Stimulated activated CD4-positive, alpha-beta T cell treated with anti-CD3 and anti-CD28 coated beads, Interleukin-2, amount 100 ng/mL, for 24 hours (primary cell): ENCODE measurements around the gene MAST4.

ENCODE experiments used
- DNase-seq, 2 donors: peaks; one replicate each; pipeline ENCODE4 v3.0.0-alpha.2; 2020

The MAST4 gene

GRCh38 chr5:67201897-67202549, 605.8 kb downstream of the MAST4 start:
- no peak for DNase-seq

GRCh38 chr5:67202828-67203227, 606.6 kb downstream of the MAST4 start:
- no peak for DNase-seq

- DNase-seq, result no peak
These were observed 607.5 kb downstream of the MAST4 start for GRCh38 chr5:67203701-67204074.

GRCh38 chr5:67204821-67205220, 608.6 kb downstream of the MAST4 start:
- DNase-seq, result no peak

- DNase-seq, result no peak
These were observed 609.8 kb downstream of the MAST4 start for GRCh38 chr5:67205981-67206380.

- DNase-seq, result no peak
These were observed 610.3 kb downstream of the MAST4 start for GRCh38 chr5:67206461-67206860.

GRCh38 chr5:67206929-67207328, 610.7 kb downstream of the MAST4 start:
- DNase-seq, result peak; percentile 83 to 84

GRCh38 chr5:67208403-67208802, 612.2 kb downstream of the MAST4 start:
- DNase-seq, result no peak

GRCh38 chr5:67209141-67209771, 613.1 kb downstream of the MAST4 start:
- DNase-seq, result peak; percentile 50 to 70

GRCh38 chr5:67211926-67212325, 615.7 kb downstream of the MAST4 start:
- no peak for DNase-seq

- DNase-seq, result no peak
These were observed 617.8 kb downstream of the MAST4 start for GRCh38 chr5:67214036-67214435.

GRCh38 chr5:67214707-67215447, 618.7 kb downstream of the MAST4 start:
- no peak for DNase-seq

- DNase-seq, result peak; percentile 65
These were observed 619.6 kb downstream of the MAST4 start for GRCh38 chr5:67215519-67216471.

- DNase-seq, result no peak
These were observed 620.4 kb downstream of the MAST4 start for GRCh38 chr5:67216564-67216963.
